H1 (cell line): ENCODE data around the gene GIMAP5. TPM values are rescaled to one million over a fixed set of nuclear protein-coding genes. Genes with fewer than 3 reads are reported as not detected.

Source experiments
- CTCF ChIA-PET: fragments of 300-600 bp; sonication (Branson Sonifier 250); formaldehyde crosslinking; loops from one replicate; lab custom pipeline; 2021; ENCODE audit not compliant: partially characterized antibody; lab: Charles Lee
- POLR2A ChIA-PET: fragments of 300-600 bp; sonication (Branson Sonifier 250); formaldehyde crosslinking; loops from one replicate; lab custom pipeline; 2021; ENCODE audit warnings: inconsistent platforms; ENCODE audit not compliant: partially characterized antibody; lab: Charles Lee
- DNase-seq, 2 experiments: peaks; one replicate each; pipeline versions ENCODE4 v3.0.0 to v3.0.0-alpha.2; 2010 to 2022; ENCODE audit warnings: low spot score in 2 of 2, low read depth in 1 of 2, mixed read lengths in 1 of 2
- FAIRE-seq: peaks from 2 replicates; lab custom pipeline; 2011; peaks lifted over from hg19 to GRCh38; lab: Jason Lieb, UNC
- H2AFZ ChIP-seq: 2 replicates; pipeline ENCODE4 v1.8.1; 2012; ENCODE audit warnings: low read length, inconsistent platforms
- H2AK5ac ChIP-seq: 2 replicates; pipeline ENCODE4 v1.6.1; 2013; ENCODE audit warnings: low read depth, low read length
- H2BK120ac ChIP-seq: replicated peaks from 2 replicates; pipeline ENCODE3; 2013; ENCODE audit warnings: low read depth, low read length, inconsistent platforms
- H2BK12ac ChIP-seq: 2 replicates; pipeline ENCODE4 v1.6.1; 2013; ENCODE audit warnings: low read depth, low read length
- H2BK15ac ChIP-seq: 2 replicates; pipeline ENCODE4 v1.6.1; 2013; ENCODE audit warnings: low read length
- H2BK20ac ChIP-seq: 2 replicates; pipeline ENCODE4 v1.6.1; 2013; ENCODE audit warnings: low read length
- H2BK5ac ChIP-seq: 2 replicates; pipeline ENCODE4 v1.6.1; 2013; ENCODE audit warnings: low read depth, low read length
- H3K14ac ChIP-seq: 2 replicates; pipeline ENCODE4 v1.6.1; 2013; ENCODE audit warnings: inconsistent platforms; ENCODE audit not compliant: insufficient read length
- H3K18ac ChIP-seq: 2 replicates; pipeline ENCODE4 v1.6.1; 2013; ENCODE audit warnings: low read length; ENCODE audit errors: extremely low read depth
- H3K23ac ChIP-seq: 2 replicates; pipeline ENCODE4 v1.6.1; 2013; ENCODE audit warnings: inconsistent platforms; ENCODE audit not compliant: insufficient read length
- H3K23me2 ChIP-seq: 2 replicates; pipeline ENCODE4 v1.6.1; 2013; ENCODE audit warnings: low read depth, low read length
- H3K27ac ChIP-seq: 2 replicates; pipeline ENCODE4 v1.6.1; 2011; ENCODE audit warnings: low read depth, low read length, inconsistent platforms
- H3K27me3 ChIP-seq, 4 experiments: replicated peaks in 1 of 4; 1 replicate in 1 of 4; 2 replicates in 3 of 4; pipeline versions ENCODE4 v1.6.1 to v1.8.1; 2011 to 2013; ENCODE audit warnings: low read length in 3 of 4, mild to moderate bottlenecking in 3 of 4, inconsistent platforms in 2 of 4, mixed read lengths in 2 of 4, moderate library complexity in 1 of 4; ENCODE audit not compliant: control insufficient read depth in 3 of 4, insufficient read depth in 3 of 4; ENCODE audit errors: extremely low read depth in 1 of 4
- H3K36me3 ChIP-seq, 4 experiments: 2 replicates each; pipeline versions ENCODE4 v1.6.1 to v1.8.1; 2011 to 2013; ENCODE audit warnings: mild to moderate bottlenecking in 4 of 4, low read length in 3 of 4, moderate library complexity in 2 of 4, control low read depth in 1 of 4, inconsistent platforms in 1 of 4; ENCODE audit not compliant: insufficient read depth in 4 of 4, control insufficient read depth in 2 of 4
- H3K4ac ChIP-seq: replicated peaks from 2 replicates; pipeline ENCODE3; 2013; ENCODE audit warnings: low read length, low read depth, mixed read lengths, inconsistent platforms; ENCODE audit not compliant: insufficient read length
- H3K4me1 ChIP-seq, 4 experiments: replicated peaks in 1 of 4; 1 replicate in 1 of 4; 2 replicates in 3 of 4; pipeline versions ENCODE4 v1.6.1 to v1.8.1; 2011 to 2013; ENCODE audit warnings: low read length in 3 of 4, inconsistent platforms in 2 of 4, mixed read lengths in 1 of 4; ENCODE audit not compliant: insufficient read depth in 4 of 4, control insufficient read depth in 3 of 4
- H3K4me2 ChIP-seq, 2 experiments: 2 replicates each; pipeline versions ENCODE4 v1.6.1 to v1.8.1; 2011 to 2013; ENCODE audit warnings: low read depth in 2 of 2, low read length in 2 of 2, control low read depth in 1 of 2, inconsistent platforms in 1 of 2, mild to moderate bottlenecking in 1 of 2; ENCODE audit not compliant: insufficient read depth in 1 of 2
- H3K4me3 ChIP-seq, 4 experiments: fragments of 200-600, 300-600 bp in 1 of 4; sonication (generic), shearing (Covaris generic), sonication (Bioruptor Twin) in 1 of 4; 2 replicates each; pipeline versions ENCODE4 v1.5.1 to v1.8.1; 2011 to 2016; ENCODE audit warnings: low read length in 4 of 4, low read depth in 3 of 4, control low read depth in 2 of 4, inconsistent platforms in 2 of 4, mild to moderate bottlenecking in 2 of 4, mixed read lengths in 1 of 4, moderate library complexity in 1 of 4; ENCODE audit not compliant: insufficient read depth in 2 of 4; ENCODE audit errors: extremely low read depth in 1 of 4
- H3K56ac ChIP-seq: replicated peaks from 2 replicates; pipeline ENCODE3; 2013; ENCODE audit warnings: low read depth, mild to moderate bottlenecking, mixed read lengths, low read length, inconsistent platforms; ENCODE audit not compliant: insufficient read length
- H3K79me1 ChIP-seq: 2 replicates; pipeline ENCODE4 v1.6.1; 2013; ENCODE audit warnings: low read depth, low read length, control low read depth
- H3K79me2 ChIP-seq, 2 experiments: 2 replicates each; pipeline versions ENCODE4 v1.6.1 to v1.8.1; 2012 to 2013; ENCODE audit warnings: low read length in 2 of 2, mild to moderate bottlenecking in 2 of 2, inconsistent platforms in 1 of 2; ENCODE audit not compliant: insufficient read depth in 2 of 2, control insufficient read depth in 1 of 2
- H3K9ac ChIP-seq, 4 experiments: replicated peaks in 1 of 4; 1 replicate in 1 of 4; 2 replicates in 3 of 4; pipeline versions ENCODE4 v1.6.1 to v1.8.1; 2011 to 2013; ENCODE audit warnings: low read depth in 3 of 4, low read length in 3 of 4, control low read depth in 2 of 4, mild to moderate bottlenecking in 2 of 4, moderate library complexity in 2 of 4, inconsistent platforms in 1 of 4; ENCODE audit errors: extremely low read depth in 1 of 4
- H3K9me3 ChIP-seq, 2 experiments: 2 replicates each; pipeline versions ENCODE4 v1.6.1 to v1.8.1; 2012 to 2013; ENCODE audit warnings: mild to moderate bottlenecking in 2 of 2, moderate library complexity in 2 of 2, control low read depth in 1 of 2, inconsistent platforms in 1 of 2, low read depth in 1 of 2, low read length in 1 of 2, mixed read lengths in 1 of 2; ENCODE audit not compliant: insufficient read depth in 2 of 2
- H4K20me1 ChIP-seq, 2 experiments: replicated peaks in 1 of 2; 2 replicates each; pipeline versions ENCODE3 to v1.8.1; 2011 to 2013; ENCODE audit warnings: inconsistent platforms in 2 of 2, low read length in 2 of 2, mild to moderate bottlenecking in 1 of 2; ENCODE audit not compliant: insufficient read depth in 2 of 2, control insufficient read depth in 1 of 2
- H4K5ac ChIP-seq: 2 replicates; pipeline ENCODE4 v1.6.1; 2013; ENCODE audit warnings: low read length, low read depth, mixed read lengths, inconsistent platforms; ENCODE audit not compliant: insufficient read length
- H4K8ac ChIP-seq: 2 replicates; pipeline ENCODE4 v1.8.0; 2013; ENCODE audit warnings: mild to moderate bottlenecking, moderate library complexity, low read length, inconsistent platforms; ENCODE audit not compliant: insufficient read depth; ENCODE audit errors: extremely low read depth
- H4K91ac ChIP-seq: replicated peaks from 2 replicates; pipeline ENCODE3; 2013; ENCODE audit warnings: low read length, mixed read lengths, inconsistent platforms; ENCODE audit not compliant: insufficient read length
- BACH1 ChIP-seq: IDR thresholded peaks from 2 replicates; pipeline ENCODE4 v1.6.1; 2012; ENCODE audit warnings: low read length, improper control_type of control experiment
- BRCA1 ChIP-seq: IDR thresholded peaks from 2 replicates; pipeline ENCODE4 v1.6.1; 2012; ENCODE audit warnings: low read depth, low read length, improper control_type of control experiment
- CBX8 ChIP-seq: fragments of 300-800, 300-1000 bp; sonication (generic); IDR thresholded peaks from 2 replicates; pipeline ENCODE4 v1.7.1; 2016; ENCODE audit warnings: low read depth, low read length, borderline replicate concordance
- EGR1 ChIP-seq: IDR thresholded peaks from 2 replicates; pipeline ENCODE4 v1.6.1; 2011; ENCODE audit warnings: low read depth, low read length, borderline replicate concordance
- EP300 ChIP-seq, 2 experiments: IDR thresholded peaks; 1 replicate in 1 of 2; 2 replicates in 1 of 2; pipeline ENCODE4 v1.6.1; 2011 to 2012; ENCODE audit warnings: low read depth in 2 of 2, low read length in 2 of 2, mild to moderate bottlenecking in 2 of 2, borderline replicate concordance in 1 of 2, inconsistent platforms in 1 of 2, moderate library complexity in 1 of 2
- FOSL1 ChIP-seq: IDR thresholded peaks from 2 replicates; pipeline ENCODE4 v1.6.1; 2011; ENCODE audit warnings: mild to moderate bottlenecking, low read depth, low read length, moderate library complexity; ENCODE audit not compliant: insufficient read depth
- GTF2F1 ChIP-seq: IDR thresholded peaks from 2 replicates; pipeline ENCODE4 v1.6.1; 2012; ENCODE audit warnings: low read depth, low read length, improper control_type of control experiment, borderline replicate concordance
- KDM4A ChIP-seq: IDR thresholded peaks from one replicate; pipeline ENCODE4 v1.7.1; 2012; ENCODE audit warnings: low read depth, mild to moderate bottlenecking, moderate library complexity, low read length, inconsistent platforms; ENCODE audit not compliant: severe bottlenecking
- NRF1 ChIP-seq: IDR thresholded peaks from 2 replicates; pipeline ENCODE4 v1.6.1; 2011; ENCODE audit warnings: mild to moderate bottlenecking, low read depth, low read length, improper control_type of control experiment
- PHF8 ChIP-seq: fragments of 200-600 bp; sonication (generic); conservative IDR thresholded peaks from 2 replicates; pipeline ENCODE4 v1.7.1; 2012; ENCODE audit warnings: low read depth, mild to moderate bottlenecking, inconsistent platforms, low read length, moderate library complexity
- SIN3A ChIP-seq, 2 experiments: IDR thresholded peaks in 1 of 2; conservative IDR thresholded peaks in 1 of 2; 2 replicates each; pipeline ENCODE4 v1.6.1; 2011 to 2012; ENCODE audit warnings: low read length in 2 of 2, improper control_type of control experiment in 1 of 2, low read depth in 1 of 2, mild to moderate bottlenecking in 1 of 2
- SIRT6 ChIP-seq: IDR thresholded peaks from one replicate; pipeline ENCODE4 v1.7.1; 2012; ENCODE audit warnings: low read length, inconsistent platforms
- SUZ12 ChIP-seq: fragments of 200-600 bp; sonication (generic); IDR thresholded peaks from 2 replicates; pipeline ENCODE4 v1.6.1; 2012; ENCODE audit warnings: mild to moderate bottlenecking, inconsistent platforms, low read length, moderate library complexity, mixed read lengths
- TEAD4 ChIP-seq: IDR thresholded peaks from 2 replicates; pipeline ENCODE4 v1.6.1; 2012; ENCODE audit warnings: low read depth, low read length, inconsistent platforms, mixed read lengths
- WGBS, 2 experiments: shearing (Covaris generic) in 1 of 2; methylation state at CpG; one replicate each; pipeline versions ENCODE4 v1.1.6 to v1.1.7; 2013 to 2015; ENCODE audit warnings: low lambda C conversion rate in 2 of 2, mixed read lengths in 2 of 2, inconsistent platforms in 1 of 2, low coverage in 1 of 2, missing lambda C conversion rate in 1 of 2; ENCODE audit not compliant: insufficient replicate concordance in 2 of 2, insufficient coverage in 1 of 2, insufficient read length in 1 of 2; ENCODE audit errors: extremely low coverage in 1 of 2, missing lambda C conversion rate in 1 of 2; 5-methylcytosine and 5-hydroxymethylcytosine counted together
- polyA plus RNA-seq, 7 experiments: library from polyadenylated mRNA; depleted of rRNA in 3 of 7; stranded (reverse) in 5 of 7; unstranded in 2 of 7; fragments of >200 nt in 5 of 7; fragments of 200-250 nt in 2 of 7; gene quantifications; 1 replicate in 5 of 7; 2 replicates in 1 of 7; 4 replicates in 1 of 7; pipeline versions ENCODE4 v1.2.1 to v1.2.3, GENCODE V29; 2011 to 2013; ENCODE audit warnings: missing spikeins in 2 of 7, mixed read lengths in 2 of 7
- total RNA-seq: library from RNA; stranded (reverse); fragmentation: NEBNext Ultra II Directional; extraction: Animal tissue kit (Norgen Biotek cat#: 25700); gene quantifications from 2 replicates; pipeline ENCODE4 v1.2.1, GENCODE V29; 2021

GIMAP5 gene
- total and polyA plus RNA-seq, 2 of the 8 experiments (the other 6 are each of a cell fraction or from before 2014, with no cell fraction given) = not detected

GRCh38 chr7:150781103-150781502, 43.9 kb downstream of the GIMAP5 start:
- Histone ChIP-seq H3K27me3 (no peaks in the 10 kb centered on the region), H2BK5ac (no peak overlapping the region), H3K79me2 (no peaks in the 10 kb centered on the region), H3K4me3 (no peak overlapping the region), H3K4me2 (no peak overlapping the region), H4K91ac (no peak overlapping the region), H4K5ac (no peak overlapping the region), H3K27ac (no peak overlapping the region), H4K20me1 (no peaks in the 10 kb centered on the region), H2BK12ac (no peak overlapping the region), H3K23ac (no peak overlapping the region), H3K36me3 (no peaks in the 10 kb centered on the region), H2BK120ac (no peak overlapping the region), H3K18ac (no peak overlapping the region), H2BK20ac (no peak overlapping the region), H4K8ac (no peak overlapping the region), H3K56ac (no peak overlapping the region), H3K23me2 (no peaks in the 10 kb centered on the region), H3K4ac (no peak overlapping the region), H3K14ac (no peak overlapping the region), H2AK5ac (no peak overlapping the region), H2AFZ (no peak overlapping the region), H3K79me1 (no peaks in the 10 kb centered on the region), H3K4me1 (no peaks in the 10 kb centered on the region), H3K9ac (no peak overlapping the region), H3K9me3 (no peaks in the 10 kb centered on the region), H2BK15ac (no peak overlapping the region)
- FAIRE-seq (no peak), DNase-seq (no peak)
- CTCF ChIA-PET = interaction anchor here (0.5 to 3.8 kb wide), 7 partner anchors 9 to 219 kb away, joined by 3 to 50 read pairs (median 3); partner anchors contain the start of gene AOC1
- 67% methylated on average over 3 of the region's 3 CpGs; no CpG with 5 or more reads in 1 of the 2 experiments for WGBS, 2 experiments
- POLR2A ChIA-PET = no interaction called here
- TF ChIP-seq EP300 (IDR thresholded peaks at IDR 0.05; ENCODE audit: borderline replicate concordance in 1 of 2, low read depth in 2 of 2, low read length in 2 of 2) (no peak), CBX8 (no peak), PHF8 (no peak), GTF2F1 (no peak), SIRT6 (no peak), KDM4A (no peak), TEAD4 (no peak), FOSL1 (no peak), NRF1 (no peak), SIN3A (conservative IDR thresholded peaks at IDR 0.05 in 1 of 2, IDR thresholded peaks at IDR 0.05 in 1 of 2; ENCODE audit: low read depth in 1 of 2, low read length in 2 of 2) (no peak), SUZ12 (no peak), BRCA1 (no peak), EGR1 (no peak), BACH1 (no peak)
